BE2C (cell line): ENCODE results near the gene HDGFL2.

Experiments used
- DNase-seq: peaks from one replicate; pipeline ENCODE4 v3.0.0-alpha.2; 2020
- H3K27me3 ChIP-seq: fragments of 250-450 bp; sonication (Bioruptor Pico); 2 replicates; pipeline ENCODE4 v1.5.1; 2020; ENCODE audit warnings: mild to moderate bottlenecking
- H3K36me3 ChIP-seq: fragments of 250-450 bp; sonication (Bioruptor Pico); 2 replicates; pipeline ENCODE4 v1.5.1; 2020; ENCODE audit warnings: mild to moderate bottlenecking
- H3K4me1 ChIP-seq: fragments of 250-450 bp; sonication (Bioruptor Pico); 2 replicates; pipeline ENCODE4 v1.5.1; 2020
- H3K4me3 ChIP-seq: 2 replicates; pipeline ENCODE4 v1.5.1; 2011; ENCODE audit warnings: low read depth, low read length
- H3K9me3 ChIP-seq: fragments of 250-450 bp; sonication (Bioruptor Pico); 2 replicates; pipeline ENCODE4 v1.5.1; 2020
- CTCF ChIP-seq: IDR thresholded peaks from 2 replicates; pipeline ENCODE4 v1.5.1; 2012; ENCODE audit warnings: mild to moderate bottlenecking, low read depth, low read length

Gene HDGFL2

GRCh38 chr19:4511300-4512054 is 39.4 kb downstream of the HDGFL2 start:
- Histone ChIP-seq H3K4me3 (no peak overlapping the region), H3K9me3 (no peaks in the 10 kb centered on the region), H3K36me3 (no peaks in the 10 kb centered on the region), H3K4me1 (no peaks in the 10 kb centered on the region), H3K27me3 (no peaks in the 10 kb centered on the region)
- DNase-seq: no peak
- TF ChIP-seq CTCF: no peak

- Histone ChIP-seq H3K36me3 (no peaks in the 10 kb centered on the region), H3K27me3 (no peaks in the 10 kb centered on the region), H3K4me3 (no peak overlapping the region), H3K4me1 (no peaks in the 10 kb centered on the region), H3K9me3 (no peaks in the 10 kb centered on the region)
- TF ChIP-seq CTCF: no peak
- DNase-seq: no peak
Observed at GRCh38 chr19:4512070-4512469, 40.0 kb downstream of the HDGFL2 start.

GRCh38 chr19:4513248-4513647 is 41.2 kb downstream of the HDGFL2 start:
- Histone ChIP-seq H3K27me3 (no peaks in the 10 kb centered on the region), H3K4me3 (no peak overlapping the region), H3K9me3 (no peaks in the 10 kb centered on the region), H3K36me3 (no peaks in the 10 kb centered on the region), H3K4me1 (no peaks in the 10 kb centered on the region)
- no peak for DNase-seq
- no peak for TF ChIP-seq CTCF

GRCh38 chr19:4515732-4516131 is 43.6 kb downstream of the HDGFL2 start:
- no peaks in the 10 kb centered on the region for H3K36me3 ChIP-seq
- TF ChIP-seq CTCF: no peak
- no peaks in the 10 kb centered on the region for H3K27me3 ChIP-seq
- no peaks in the 10 kb centered on the region for H3K4me1 ChIP-seq
- DNase-seq: no peak
- H3K9me3 ChIP-seq: no peaks in the 10 kb centered on the region; the same call in 1 of the 2 replicates
- H3K4me3 ChIP-seq: no peak overlapping the region

GRCh38 chr19:4516199-4516938 is 44.3 kb downstream of the HDGFL2 start:
- no peaks in the 10 kb centered on the region for H3K4me1 ChIP-seq
- no peak for DNase-seq
- no peaks in the 10 kb centered on the region; the same call in 1 of the 2 replicates for H3K9me3 ChIP-seq
- no peaks in the 10 kb centered on the region for H3K36me3 ChIP-seq
- no peak for TF ChIP-seq CTCF
- no peaks in the 10 kb centered on the region for H3K27me3 ChIP-seq
- no peak overlapping the region for H3K4me3 ChIP-seq

GRCh38 chr19:4516939-4517300 is 44.8 kb downstream of the HDGFL2 start:
- H3K4me1 ChIP-seq: no peaks in the 10 kb centered on the region
- no peak for DNase-seq
- H3K9me3 ChIP-seq: no peaks in the 10 kb centered on the region; the same call in 1 of the 2 replicates
- TF ChIP-seq CTCF: no peak
- H3K4me3 ChIP-seq: no peak overlapping the region
- H3K27me3 ChIP-seq: no peaks in the 10 kb centered on the region
- H3K36me3 ChIP-seq: no peaks in the 10 kb centered on the region
